Measurements from ENCODE around the gene HIF1AN. TPM values are rescaled to one million over a fixed set of nuclear protein-coding genes. Genes with fewer than 3 reads are reported as not detected.
A peak's percentile ranks its signal among the peaks of the same experiment; 100 is the strongest.

The HIF1AN gene
- total RNA-seq, 1 donor from 2014 or later, result 62.9 TPM

DNA sequence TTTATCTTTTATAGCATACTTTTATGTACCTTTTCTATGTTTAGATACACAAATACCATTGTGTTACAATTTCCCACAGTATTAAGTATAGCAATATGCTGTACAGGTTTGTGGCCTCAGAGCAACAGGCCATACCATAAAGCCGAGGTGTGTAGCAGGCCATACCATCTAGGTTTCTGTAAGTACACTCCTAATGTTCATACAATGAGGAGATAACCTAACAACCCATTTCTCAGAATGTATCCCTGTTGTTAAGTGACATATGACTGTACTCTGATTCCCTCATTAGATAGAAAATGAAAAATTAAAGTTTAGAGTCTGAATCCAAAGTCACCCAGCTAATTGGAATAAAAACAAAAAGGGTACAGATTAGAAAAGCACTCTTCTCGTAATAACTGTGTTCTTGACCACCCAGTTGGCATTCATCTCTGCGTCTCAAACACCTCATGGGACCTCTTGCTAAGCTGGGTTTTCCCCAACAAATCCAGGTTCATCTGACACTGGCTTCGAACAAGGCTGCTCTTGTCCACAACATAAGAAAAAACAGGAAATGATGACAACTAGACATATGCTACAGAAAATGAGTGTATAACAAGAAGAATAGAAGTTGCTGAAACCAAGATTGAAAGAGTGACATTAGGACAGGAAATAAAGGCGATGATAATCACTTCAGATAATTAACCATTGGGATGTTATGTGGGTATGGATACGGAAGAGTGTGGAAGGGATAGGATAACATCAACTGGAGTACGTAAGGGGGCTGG is 7.4 kb upstream of the HIF1AN start:
- no peaks in the 10 kb centered on the region for H3K9me3 Mint-ChIP-seq
- H3K4me3 Mint-ChIP-seq, result peak overlapping the region; percentile 100
- TF ChIP-seq CTCF (conservative IDR thresholded peaks at IDR 0.05), result no peak
- peaks cover 14% of the 10 kb centered on the region for H3K36me3 Mint-ChIP-seq
- DNase-seq (ENCODE audit: extremely low spot score, unreplicated experiment), result no peak
- peak overlapping the region; percentile 59 for H3K27ac Mint-ChIP-seq
- peaks cover 14% of the 10 kb centered on the region for H3K4me1 Mint-ChIP-seq (ENCODE audit: unreplicated experiment)
- H3K27me3 Mint-ChIP-seq, result no peaks in the 10 kb centered on the region

DNA sequence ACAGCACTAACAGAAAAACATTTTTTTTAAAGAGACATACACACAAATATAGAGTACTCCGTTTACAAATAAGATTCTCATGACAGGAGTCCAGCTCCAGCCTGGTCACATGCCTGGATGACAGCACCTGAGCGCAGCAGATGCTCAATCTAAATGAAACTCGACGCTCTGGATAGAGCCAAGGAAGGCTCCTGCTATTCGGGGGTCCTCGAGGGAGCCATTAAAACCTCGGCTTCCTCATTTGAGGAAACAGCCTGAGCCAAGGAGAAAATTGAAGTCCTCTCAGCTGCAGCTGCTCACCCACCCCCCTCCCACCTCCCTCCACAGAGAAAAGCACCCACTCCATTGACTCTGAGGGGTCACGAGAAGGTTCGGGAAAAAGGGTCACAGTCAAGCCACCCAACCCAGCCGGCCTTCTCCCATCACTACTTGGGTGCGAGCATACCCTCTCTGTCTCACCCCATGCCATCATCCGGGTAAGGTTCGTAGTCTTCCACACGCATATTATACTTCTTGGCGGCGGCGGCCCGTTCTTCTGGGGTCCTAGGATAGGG is 6.7 kb upstream of the HIF1AN start:
- Mint-ChIP-seq H3K27ac (peak overlapping the region; percentile 85), H3K9me3 (no peaks in the 10 kb centered on the region), H3K4me1 (ENCODE audit: unreplicated experiment) (peaks cover 14% of the 10 kb centered on the region), H3K36me3 (peaks cover 14% of the 10 kb centered on the region), H3K27me3 (no peaks in the 10 kb centered on the region), H3K4me3 (peak overlapping the region; percentile 100)
- no peak for TF ChIP-seq CTCF (conservative IDR thresholded peaks at IDR 0.05)
- no peak for DNase-seq (ENCODE audit: extremely low spot score, unreplicated experiment)

- Mint-ChIP-seq H3K9me3 (no peaks in the 10 kb centered on the region), H3K36me3 (peaks cover 14% of the 10 kb centered on the region), H3K4me1 (ENCODE audit: unreplicated experiment) (peaks cover 14% of the 10 kb centered on the region), H3K27ac (peak within 1 kb of the TSS; percentile 85), H3K4me3 (peak within 1 kb of the TSS; percentile 100), H3K27me3 (no peaks in the 10 kb centered on the region)
- no peak for TF ChIP-seq CTCF (conservative IDR thresholded peaks at IDR 0.05)
- peak; percentile 91 for DNase-seq (ENCODE audit: extremely low spot score, unreplicated experiment)
Observed at GRCh38 chr10:100529475-100530298, 6.1 kb upstream of the HIF1AN start, which contains the start of gene NDUFB8. Gene NDUFB8 (minus strand): TSS chr10:100529871. CDS start chr10:100529851, 20 bp downstream.

- Mint-ChIP-seq H3K27ac (no peak overlapping the region), H3K4me1 (ENCODE audit: unreplicated experiment) (peaks cover 19% of the 10 kb centered on the region), H3K36me3 (peaks cover 2% of the 10 kb centered on the region), H3K9me3 (no peaks in the 10 kb centered on the region), H3K4me3 (no peak overlapping the region), H3K27me3 (no peaks in the 10 kb centered on the region)
- DNase-seq (ENCODE audit: extremely low spot score, unreplicated experiment), result no peak
- no peak for TF ChIP-seq CTCF (conservative IDR thresholded peaks at IDR 0.05)
Observed at GRCh38 chr10:100531761-100532160, 4.0 kb upstream of the HIF1AN start.

GRCh38 chr10:100534726-100535125 is 1.0 kb upstream of the HIF1AN start:
- Mint-ChIP-seq H3K27ac (no peak overlapping the region), H3K4me3 (no peak overlapping the region), H3K27me3 (no peaks in the 10 kb centered on the region), H3K9me3 (no peaks in the 10 kb centered on the region), H3K36me3 (no peaks in the 10 kb centered on the region), H3K4me1 (ENCODE audit: unreplicated experiment) (peaks cover 25% of the 10 kb centered on the region)
- TF ChIP-seq CTCF (conservative IDR thresholded peaks at IDR 0.05), result no peak
- no peak for DNase-seq (ENCODE audit: extremely low spot score, unreplicated experiment)
